ENCODE data around the gene COPB2.

- TF ChIP-seq SUZ12 (IDR thresholded peaks at IDR 0.05; ENCODE audit: extremely low read depth, insufficient read depth, insufficient read length) (no peak), ZNF274 (IDR thresholded peaks at IDR 0.05; ENCODE audit: low read depth, low read length) (no peak), YY1 (IDR thresholded peaks at IDR 0.05; ENCODE audit: insufficient read depth, insufficient read length) (no peak)
These were observed 32.0 kb upstream of the COPB2 start for GRCh38 chr3:139421460-139421859.

Data from NT2/D1 (cell line).